A673 (cell line): Measurements from ENCODE around the gene FOXC2. TPM values are rescaled to one million over a fixed set of nuclear protein-coding genes. Genes with fewer than 3 reads are reported as not detected.

Experiments used
- BruUV-seq: library from RNA; stranded (reverse); fragments of 400-500 nt; replicated peaks from 2 replicates; lab custom pipeline; 2021; lab: Mats Ljungman, UMichigan
- CTCF ChIA-PET: fragments of 300-600 bp; sonication (Branson Sonifier 250); formaldehyde crosslinking; loops from one replicate; lab custom pipeline; 2022; ENCODE audit warnings: antibody characterized with exemption; lab: Charles Lee
- POLR2A ChIA-PET: fragments of 300-600 bp; sonication (Branson Sonifier 250); formaldehyde crosslinking; loops from one replicate; lab custom pipeline; 2022; ENCODE audit warnings: antibody characterized with exemption; ENCODE audit not compliant: low non-redundant PET; lab: Charles Lee
- DNase-seq: peaks from one replicate; pipeline ENCODE4 v3.0.0-alpha.2; 2015; ENCODE audit warnings: low spot score
- H3K27ac ChIP-seq: fragments of 200-600 bp; sonication (generic); 2 replicates; pipeline ENCODE4 v1.5.1; 2016; ENCODE audit warnings: mixed run types, low read depth, mild to moderate bottlenecking, mixed read lengths, antibody characterized with exemption, low read length; ENCODE audit not compliant: poor library complexity, severe bottlenecking
- H3K27me3 ChIP-seq: fragments of 200-600 bp; sonication (generic); replicated peaks from 2 replicates; pipeline ENCODE4 v1.6.1; 2017; ENCODE audit warnings: mixed run types, low read depth, mild to moderate bottlenecking, mixed read lengths, antibody characterized with exemption, low read length; ENCODE audit not compliant: insufficient read depth, poor library complexity
- H3K36me3 ChIP-seq: fragments of 200-600 bp; sonication (generic); 2 replicates; pipeline ENCODE4 v1.6.1; 2016; ENCODE audit warnings: mixed run types, mild to moderate bottlenecking, mixed read lengths, antibody characterized with exemption, low read length; ENCODE audit not compliant: insufficient read depth, poor library complexity, severe bottlenecking
- H3K4me1 ChIP-seq: fragments of 200-600 bp; sonication (generic); 2 replicates; pipeline ENCODE4 v1.6.1; 2017; ENCODE audit warnings: mixed run types, mild to moderate bottlenecking, mixed read lengths, antibody characterized with exemption, low read length; ENCODE audit not compliant: insufficient read depth, poor library complexity, severe bottlenecking
- H3K4me3 ChIP-seq: fragments of 200-600 bp; sonication (generic); 2 replicates; pipeline ENCODE4 v1.5.1; 2016; ENCODE audit warnings: low read depth, mixed run types, mild to moderate bottlenecking, mixed read lengths, low read length; ENCODE audit not compliant: poor library complexity, severe bottlenecking
- H3K9me3 ChIP-seq: fragments of 200-600 bp; sonication (generic); 2 replicates; pipeline ENCODE4 v1.6.1; 2016; ENCODE audit warnings: mixed run types, low read depth, mild to moderate bottlenecking, mixed read lengths, antibody characterized with exemption, low read length; ENCODE audit not compliant: poor library complexity, severe bottlenecking
- CTCF ChIP-seq: fragments of 300-800, 200-600 bp; sonication (generic); conservative IDR thresholded peaks from 2 replicates; pipeline ENCODE4 v1.5.1; 2017; ENCODE audit warnings: low read depth, mild to moderate bottlenecking, antibody characterized with exemption, low read length, moderate library complexity, mixed read lengths
- EZH2 ChIP-seq: fragments of 200-600 bp; sonication (generic); IDR thresholded peaks from 2 replicates; pipeline ENCODE4 v1.6.1; 2017; ENCODE audit warnings: borderline replicate concordance, low read depth, mild to moderate bottlenecking, mixed read lengths, antibody characterized with exemption, low read length; ENCODE audit not compliant: poor library complexity, severe bottlenecking
- intact Hi-C: fragments of 100-400 bp; cut with micrococcal nuclease; formaldehyde crosslinking; loops from one replicate; pipeline ENCODE4 v1.10.0; 2022; ENCODE audit not compliant: unreplicated experiment
- total RNA-seq: library from RNA; stranded (reverse); gene quantifications from 2 replicates; pipeline ENCODE4 v1.2.3, GENCODE V29; 2021

FOXC2 gene
- total RNA-seq, 1 experiment from 2014 or later = 0.34 TPM

GRCh38 chr16:86594721-86595120, 28.1 kb downstream of the FOXC2 start:
- intact Hi-C loops = no loop called here
- BruUV-seq = no TSS peak

GRCh38 chr16:86595983-86596605, 29.5 kb downstream of the FOXC2 start:
- POLR2A ChIA-PET = no interaction called here
- Histone ChIP-seq H3K9me3 (no peaks in the 10 kb centered on the region), H3K36me3 (no peaks in the 10 kb centered on the region), H3K27ac (no peak overlapping the region), H3K27me3 (peaks cover 50% of the 10 kb centered on the region), H3K4me1 (no peaks in the 10 kb centered on the region), H3K4me3 (no peak overlapping the region)
- BruUV-seq = no TSS peak
- no peak for TF ChIP-seq CTCF
- no peak for TF ChIP-seq EZH2
- CTCF ChIA-PET = no interaction called here
- no peak for DNase-seq
- intact Hi-C loops = no loop called here

More at GRCh38 chr16:86594721-86595120, 28.1 kb downstream of the FOXC2 start:
- Histone ChIP-seq H3K4me1 (no peaks in the 10 kb centered on the region), H3K36me3 (no peaks in the 10 kb centered on the region), H3K27ac (no peak overlapping the region), H3K4me3 (no peak overlapping the region), H3K9me3 (no peaks in the 10 kb centered on the region), H3K27me3 (peaks cover 61% of the 10 kb centered on the region)
- CTCF ChIA-PET = no interaction called here
- POLR2A ChIA-PET = no interaction called here
- DNase-seq = no peak
- TF ChIP-seq EZH2 = no peak
- no peak for TF ChIP-seq CTCF

- Histone ChIP-seq H3K4me1 (no peaks in the 10 kb centered on the region), H3K9me3 (no peaks in the 10 kb centered on the region), H3K36me3 (no peaks in the 10 kb centered on the region), H3K27me3 (peaks cover 47% of the 10 kb centered on the region), H3K27ac (no peak overlapping the region), H3K4me3 (no peak overlapping the region)
- BruUV-seq = no TSS peak
- ChIA-PET CTCF (no interaction called here), POLR2A (no interaction called here)
- no peak for DNase-seq
- intact Hi-C loops = no loop called here
- TF ChIP-seq CTCF (no peak), EZH2 (no peak)
Measured at GRCh38 chr16:86597126-86597879, 30.7 kb downstream of the FOXC2 start.
